Left ventricle myocardium superior (tissue), 1 donor: Measurements from ENCODE around the gene LIG3. TPM values are rescaled to one million over a fixed set of nuclear protein-coding genes. Genes with fewer than 3 reads are reported as not detected.
A peak's percentile ranks its signal among the peaks of the same experiment; 100 is the strongest.
"Not testable (repeated sequence)": the region's sequence is repeated elsewhere in the genome, so short reads cannot be mapped to it uniquely, and the experiment has no call there.

ENCODE experiments used
- ATAC-seq: fragments of 200-7000 bp; cut with Tn5 transposase; one replicate; pipeline ENCODE4 v1.9.1; 2020; ENCODE audit warnings: mild to moderate bottlenecking, moderate library complexity
- DNase-seq: peaks from one replicate; pipeline ENCODE4 v3.0.0-alpha.2; 2020
- intact Hi-C: fragments of 100-400 bp; cut with micrococcal nuclease; formaldehyde crosslinking; loops from one replicate; pipeline ENCODE4 v1.11.0; 2022
- long read RNA-seq: library from polyadenylated mRNA; unstranded; transcript quantifications from one replicate; pipeline ENCODE4 v2.0.0, GENCODE V29; 2021
- total RNA-seq: library from RNA; stranded (reverse); fragmentation: NEBNext Ultra II Directional; extraction: Animal tissue kit (Norgen Biotek cat#: 25700); gene quantifications from one replicate; pipeline ENCODE4 v1.2.1, GENCODE V29; 2021
- donor health status: DM: no; HTN: yes; CAD: no; lungs with severe emphysema.

Gene LIG3
- 19.3 TPM for total RNA-seq
- long read RNA-seq, full-length matches to known transcripts, result 13 of 23 reads
- long read RNA-seq, partial matches to known transcripts, result 3 of 23 reads
- long read RNA-seq, other reads (novel, unspliced or antisense), result 7 of 23 reads

DNA sequence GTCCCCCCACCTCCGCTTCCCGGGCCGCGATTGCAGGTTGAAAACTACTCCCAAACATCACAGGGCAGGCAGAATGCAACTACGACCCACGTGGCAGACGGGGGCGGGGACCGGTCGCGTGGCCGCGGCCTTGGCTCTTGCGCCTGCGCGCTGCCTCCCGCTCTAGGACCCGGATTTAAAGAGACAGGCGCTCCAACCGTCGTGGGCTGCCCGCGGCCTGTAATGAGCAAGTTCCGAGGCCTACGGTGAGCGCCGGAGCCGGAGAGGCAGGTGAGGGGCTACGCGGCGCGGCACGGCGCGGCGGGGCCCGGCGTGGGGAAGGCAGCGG lies at the start of gene LIG3:
Gene LIG3 (plus strand): TSS at position 160 of the 328 bp plus-strand sequence. CDS start 2,494 bp downstream, outside the sequence.
- peak; percentile 96 for DNase-seq
- intact Hi-C loops, result no loop called here
- peak; percentile 94 for ATAC-seq

DNA sequence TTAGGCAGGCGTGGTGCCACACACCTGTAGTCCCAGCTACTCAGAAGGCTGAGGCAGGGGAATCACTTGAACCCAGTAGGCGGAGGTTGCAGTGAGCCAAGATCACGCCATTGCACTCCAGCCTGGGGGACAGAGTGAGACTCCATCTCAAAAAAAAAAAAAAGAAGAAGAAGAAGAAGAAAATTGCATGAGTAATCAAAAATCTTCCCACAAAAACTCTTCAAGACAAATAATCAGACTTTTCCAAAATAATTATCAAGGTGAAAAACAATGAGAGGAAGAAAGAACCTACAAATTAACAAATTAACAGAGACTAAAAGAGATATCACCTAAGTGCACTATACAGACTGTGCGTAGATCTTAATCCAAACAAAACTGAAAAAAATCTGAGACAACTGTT lies 29.5 kb upstream of the LIG3 start:
- intact Hi-C loops, DNase-seq, ATAC-seq: not testable (repeated sequence)

DNA sequence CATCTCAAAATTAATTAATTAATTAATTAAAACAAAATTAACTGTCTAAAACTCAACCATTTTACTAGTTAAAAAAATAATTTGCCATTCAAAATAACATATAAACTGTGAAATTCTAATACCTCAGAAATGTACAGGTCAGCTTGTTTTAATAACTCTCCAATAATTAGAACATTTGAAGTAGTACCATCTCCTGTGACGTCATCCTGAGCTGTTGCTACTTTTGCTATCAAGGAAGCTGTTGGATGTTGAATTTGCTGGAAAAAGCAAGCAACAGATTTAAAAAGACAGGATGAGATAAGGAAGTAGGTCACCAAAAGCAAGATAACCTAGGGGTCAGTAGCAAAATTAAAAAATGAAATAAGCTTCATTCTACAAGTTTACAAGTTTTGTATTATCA lies 21.9 kb upstream of the LIG3 start:
- intact Hi-C loops, result no loop called here
- DNase-seq (no peak), ATAC-seq (no peak)

DNA sequence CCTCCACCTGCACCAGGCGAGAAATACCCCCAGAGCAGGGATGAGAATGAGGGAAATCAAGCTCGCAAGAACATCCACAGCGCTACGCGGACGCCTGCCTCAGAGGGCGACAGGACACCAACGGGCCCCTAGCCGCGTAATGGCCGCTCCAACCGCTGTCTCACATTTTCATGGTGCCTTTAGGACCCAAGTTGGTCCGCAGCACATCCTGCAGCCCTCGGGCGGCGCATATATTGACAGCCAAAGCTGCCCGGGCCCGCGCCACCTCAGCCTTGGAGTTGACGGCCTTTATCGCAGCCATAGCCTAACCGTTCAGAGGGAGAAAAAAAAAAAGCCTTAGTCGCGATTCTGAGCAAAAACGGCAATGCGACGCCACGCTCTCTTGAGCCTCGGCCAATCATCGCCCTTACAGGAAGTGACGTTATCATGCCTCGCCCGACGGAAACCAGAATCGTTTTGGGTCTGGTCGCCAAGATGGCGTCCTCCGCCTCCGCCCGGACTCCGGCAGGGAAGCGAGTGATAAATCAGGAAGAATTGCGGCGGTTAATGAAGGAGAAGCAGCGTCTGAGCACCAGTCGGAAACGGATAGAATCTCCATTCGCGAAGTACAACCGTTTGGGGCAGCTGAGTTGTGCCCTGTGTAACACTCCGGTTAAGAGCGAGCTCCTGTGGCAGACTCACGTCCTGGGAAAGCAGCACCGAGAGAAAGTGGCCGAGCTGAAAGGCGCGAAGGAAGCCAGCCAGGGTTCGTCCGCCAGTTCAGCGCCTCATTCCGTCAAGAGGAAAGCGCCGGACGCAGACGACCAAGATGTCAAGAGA lies 19.0 kb upstream of the LIG3 start, which contains the start of the genes CCT6B and ZNF830:
Gene CCT6B (minus strand): TSS at position 368 of the 819 bp plus-strand sequence. CDS start 67 bp downstream, at position 301.
Gene ZNF830 (plus strand): TSS at position 448 of the 819 bp plus-strand sequence. CDS start 27 bp downstream, at position 475.
- intact Hi-C loops, result no loop called here
- peak; percentile 93 for DNase-seq
- peak; percentile 99 for ATAC-seq

GRCh38 chr17:34974179-34974578 lies 6.1 kb upstream of the LIG3 start:
- DNase-seq (no peak), ATAC-seq (no peak)
- intact Hi-C loops, result no loop called here

DNA sequence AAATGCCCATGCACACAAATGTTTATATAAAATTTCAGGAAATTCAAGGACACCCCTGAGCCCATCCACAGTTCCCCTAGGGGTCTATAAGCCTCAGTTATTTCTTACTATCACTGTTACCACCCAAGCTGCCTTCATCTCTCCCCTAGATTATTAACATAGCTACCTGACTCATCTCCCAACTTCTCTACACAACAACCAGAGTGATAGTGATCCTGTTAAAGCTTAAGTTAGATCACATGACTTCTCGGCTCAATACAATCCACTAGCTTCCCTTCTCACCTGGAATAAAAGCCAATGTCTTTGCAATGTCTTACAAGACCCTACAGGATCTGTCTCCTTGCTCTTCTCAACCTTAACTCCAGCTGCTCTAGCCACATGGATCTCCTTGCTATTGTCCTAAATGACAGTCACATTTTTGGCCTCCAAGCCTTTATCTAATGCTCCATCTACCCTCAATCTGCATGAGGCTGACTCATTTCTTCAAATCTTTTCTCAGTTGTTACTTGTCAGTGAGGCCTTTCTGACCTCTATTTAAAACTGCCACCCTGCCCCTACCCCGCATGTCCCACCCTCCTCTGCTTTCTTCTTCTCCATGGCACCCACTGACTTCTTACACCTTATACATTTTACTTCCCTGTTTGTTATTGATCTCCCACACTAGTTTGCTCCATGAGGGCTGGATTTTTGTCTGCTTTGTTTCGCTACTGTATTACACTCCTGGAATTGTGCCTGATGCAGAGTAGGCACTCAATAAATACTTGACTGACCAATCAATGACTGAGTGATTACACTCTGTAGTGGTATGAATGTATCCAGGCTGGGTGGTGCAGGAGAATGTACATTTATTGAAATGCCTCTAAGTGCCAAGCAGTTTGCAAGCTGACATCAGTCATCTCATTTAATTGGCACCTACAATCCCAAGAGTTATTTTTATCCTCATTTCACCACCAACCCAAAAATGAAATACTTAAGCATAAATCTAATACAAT lies 5.2 kb upstream of the LIG3 start:
- ATAC-seq, result no peak
- intact Hi-C loops, result no loop called here
- no peak for DNase-seq

DNA sequence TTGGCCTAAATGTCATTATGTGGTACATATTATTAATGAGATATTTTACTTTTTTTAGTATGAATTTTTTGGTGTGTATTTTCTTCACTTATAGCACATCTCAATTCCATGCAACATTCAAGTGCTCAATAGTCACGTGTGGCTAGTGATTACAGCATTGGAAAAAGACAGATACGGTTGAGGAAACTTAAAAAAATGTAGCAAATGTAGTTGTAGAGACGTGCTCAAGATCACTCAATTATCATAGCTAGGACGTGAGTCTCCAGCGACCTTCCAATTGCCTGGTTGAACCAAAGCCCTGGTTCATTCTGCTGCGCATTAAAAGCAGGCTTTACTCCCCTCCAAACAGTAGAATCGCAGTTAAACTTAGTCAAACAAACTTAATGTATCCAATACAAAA lies 1.2 kb upstream of the LIG3 start:
- ATAC-seq, result no peak
- intact Hi-C loops, result no loop called here
- DNase-seq, result no peak

GRCh38 chr17:34979650-34980352 lies 511 bp upstream of the LIG3 start:
- no peak for DNase-seq
- no peak for ATAC-seq
- intact Hi-C loops, result no loop called here

- DNase-seq (peak; percentile 89), ATAC-seq (peak; percentile 97)
- intact Hi-C loops, result no loop called here
Observed at GRCh38 chr17:34980681-34981537, 597 bp downstream of the LIG3 start.

DNA sequence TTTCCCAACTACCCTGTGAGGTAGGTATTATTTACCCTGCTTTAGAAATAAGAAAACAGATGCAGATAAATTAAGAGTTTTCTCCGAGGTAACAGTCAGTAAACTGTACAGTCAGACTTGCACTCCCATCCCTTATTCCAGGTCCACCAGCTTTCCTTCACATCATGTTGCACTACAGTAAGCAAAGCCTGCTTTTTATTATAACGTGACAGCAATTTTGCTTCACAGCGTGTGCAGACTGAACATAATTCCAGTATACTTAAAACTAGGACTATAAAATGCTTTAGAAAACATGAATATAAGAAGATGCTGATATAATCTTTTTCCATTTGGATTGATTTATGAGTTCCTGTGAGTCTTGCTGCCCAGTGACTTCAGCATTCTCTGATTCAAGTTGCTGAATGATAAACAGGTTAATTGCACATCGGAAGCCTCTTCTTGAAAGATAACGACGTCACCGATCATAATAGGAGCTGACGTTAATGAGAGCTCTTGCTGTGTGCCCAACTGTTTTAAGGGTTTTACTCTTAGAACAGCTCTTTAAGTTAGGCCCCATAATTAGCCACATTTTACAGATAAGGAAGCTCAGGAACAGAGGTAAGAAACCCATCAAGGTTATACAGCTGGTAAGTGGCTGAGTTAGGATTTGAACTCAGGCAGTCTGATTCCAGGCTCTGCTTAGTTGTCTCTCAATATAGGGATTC lies 1.4 kb downstream of the LIG3 start:
- ATAC-seq (no peak), DNase-seq (no peak)
- intact Hi-C loops, result no loop called here

DNA sequence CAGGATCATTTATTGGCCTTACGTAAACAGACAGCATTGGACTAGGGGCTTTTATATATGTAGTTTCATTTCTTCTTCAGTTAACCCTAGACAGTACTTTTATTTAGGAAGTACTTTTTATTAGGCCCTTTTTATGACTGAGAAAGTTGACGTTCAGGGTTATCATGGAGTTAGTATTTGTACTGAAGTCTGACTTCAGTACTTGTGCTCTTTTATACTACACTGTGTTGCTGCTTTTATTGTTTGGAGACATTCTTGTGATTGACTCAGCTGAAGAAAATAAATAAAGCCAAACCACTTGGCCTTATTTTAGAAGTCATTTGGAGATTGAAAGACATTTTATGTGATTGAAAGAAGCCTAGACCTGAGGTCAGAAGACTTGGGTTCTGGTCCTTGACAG lies 6.9 kb downstream of the LIG3 start:
- ATAC-seq, result no peak
- intact Hi-C loops, result no loop called here

DNA sequence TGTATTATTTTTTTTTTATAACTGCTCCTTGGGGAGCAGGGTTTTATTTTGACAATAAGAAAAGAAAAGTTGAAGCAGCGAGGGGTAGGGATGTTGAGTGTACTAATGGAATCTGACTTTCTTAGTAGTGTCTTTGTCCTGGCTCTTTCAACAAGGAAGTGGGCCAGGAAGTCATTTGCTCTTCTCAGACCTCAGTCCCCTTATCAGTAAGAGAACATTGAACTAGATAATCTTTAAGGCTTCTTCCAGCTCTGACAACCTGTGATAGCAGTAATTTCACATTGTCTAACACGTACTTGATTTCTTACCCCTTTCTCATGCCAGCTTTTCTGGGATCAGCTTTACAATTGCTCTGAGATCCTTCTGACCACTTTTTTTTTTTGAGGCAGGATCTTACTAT lies 8.3 kb downstream of the LIG3 start:
- intact Hi-C loops, result no loop called here
- ATAC-seq (no peak), DNase-seq (no peak)

More for the DNA sequence above, 6.9 kb downstream of the LIG3 start:
- DNase-seq, result no peak

DNA sequence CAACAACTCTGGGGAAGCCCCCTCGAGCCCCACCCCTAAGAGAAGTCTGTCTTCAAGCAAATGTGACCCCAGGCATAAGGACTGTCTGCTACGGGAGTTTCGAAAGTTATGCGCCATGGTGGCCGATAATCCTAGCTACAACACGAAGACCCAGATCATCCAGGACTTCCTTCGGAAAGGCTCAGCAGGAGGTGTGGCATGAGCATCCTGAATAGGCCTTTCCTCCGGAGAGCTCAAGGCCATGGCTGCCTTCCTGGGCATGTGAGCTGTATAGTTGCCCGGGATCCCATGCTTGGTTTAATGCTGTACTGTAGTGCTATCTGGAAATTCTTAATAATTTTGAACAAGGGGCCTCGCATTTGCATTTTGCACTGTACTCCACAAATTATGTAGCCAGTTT lies 9.2 kb downstream of the LIG3 start:
- DNase-seq, result no peak
- intact Hi-C loops, result no loop called here
- no peak for ATAC-seq

DNA sequence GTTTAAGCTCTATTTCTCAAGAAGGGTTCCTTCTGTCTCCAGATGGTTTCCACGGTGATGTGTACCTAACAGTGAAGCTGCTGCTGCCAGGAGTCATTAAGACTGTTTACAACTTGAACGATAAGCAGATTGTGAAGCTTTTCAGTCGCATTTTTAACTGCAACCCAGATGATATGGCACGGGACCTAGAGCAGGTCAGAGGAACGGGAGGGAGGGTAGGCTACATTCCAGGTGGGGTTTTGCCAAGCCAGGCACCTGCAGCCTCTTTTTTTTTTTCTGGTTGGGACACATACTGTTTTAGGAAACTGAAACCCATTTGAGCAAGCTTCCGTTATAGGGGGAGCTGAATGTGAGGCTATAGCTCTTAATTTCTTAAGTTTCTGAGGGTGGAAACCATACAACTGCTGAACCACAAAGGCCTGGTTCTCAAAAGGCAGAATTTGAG lies 10.6 kb downstream of the LIG3 start:
- intact Hi-C loops, result loop anchor here (10.0 kb wide), 1 partner anchor 104 kb away; no protein-coding TSS in a partner anchor
- DNase-seq (no peak), ATAC-seq (peak; percentile 81)

DNA sequence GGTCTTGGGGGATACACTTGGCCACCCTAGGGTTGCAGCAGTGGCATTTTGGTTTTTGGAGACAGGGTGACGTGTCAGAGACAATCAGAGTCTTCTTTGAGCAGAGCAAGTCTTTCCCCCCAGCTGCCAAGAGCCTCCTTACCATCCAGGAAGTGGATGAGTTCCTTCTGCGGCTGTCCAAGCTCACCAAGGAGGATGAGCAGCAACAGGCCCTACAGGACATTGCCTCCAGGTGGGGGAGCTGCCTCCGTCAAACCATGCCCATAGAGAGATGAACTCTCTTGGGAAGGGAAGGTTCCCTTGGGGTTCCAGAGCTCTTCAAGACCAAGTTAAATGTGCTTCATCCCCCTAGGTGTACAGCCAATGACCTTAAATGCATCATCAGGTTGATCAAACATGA lies 11.3 kb downstream of the LIG3 start:
- intact Hi-C loops, result loop anchor here (10.0 kb wide), 1 partner anchor 103 kb away; no protein-coding TSS in a partner anchor
- DNase-seq (no peak), ATAC-seq (no peak)

- no peak for DNase-seq
- intact Hi-C loops, result loop anchor here (10.0 kb wide), 1 partner anchor 102 kb away; no protein-coding TSS in a partner anchor
- ATAC-seq, result no peak
Observed at GRCh38 chr17:34993031-34993430, 12.7 kb downstream of the LIG3 start.
